ENCODE data around the gene MYO1G.
A peak's percentile ranks its signal among the peaks of the same experiment; 100 is the strongest.
"Not testable (repeated sequence)": the region's sequence is repeated elsewhere in the genome, so short reads cannot be mapped to it uniquely, and the experiment has no call there.

Gene MYO1G

DNA sequence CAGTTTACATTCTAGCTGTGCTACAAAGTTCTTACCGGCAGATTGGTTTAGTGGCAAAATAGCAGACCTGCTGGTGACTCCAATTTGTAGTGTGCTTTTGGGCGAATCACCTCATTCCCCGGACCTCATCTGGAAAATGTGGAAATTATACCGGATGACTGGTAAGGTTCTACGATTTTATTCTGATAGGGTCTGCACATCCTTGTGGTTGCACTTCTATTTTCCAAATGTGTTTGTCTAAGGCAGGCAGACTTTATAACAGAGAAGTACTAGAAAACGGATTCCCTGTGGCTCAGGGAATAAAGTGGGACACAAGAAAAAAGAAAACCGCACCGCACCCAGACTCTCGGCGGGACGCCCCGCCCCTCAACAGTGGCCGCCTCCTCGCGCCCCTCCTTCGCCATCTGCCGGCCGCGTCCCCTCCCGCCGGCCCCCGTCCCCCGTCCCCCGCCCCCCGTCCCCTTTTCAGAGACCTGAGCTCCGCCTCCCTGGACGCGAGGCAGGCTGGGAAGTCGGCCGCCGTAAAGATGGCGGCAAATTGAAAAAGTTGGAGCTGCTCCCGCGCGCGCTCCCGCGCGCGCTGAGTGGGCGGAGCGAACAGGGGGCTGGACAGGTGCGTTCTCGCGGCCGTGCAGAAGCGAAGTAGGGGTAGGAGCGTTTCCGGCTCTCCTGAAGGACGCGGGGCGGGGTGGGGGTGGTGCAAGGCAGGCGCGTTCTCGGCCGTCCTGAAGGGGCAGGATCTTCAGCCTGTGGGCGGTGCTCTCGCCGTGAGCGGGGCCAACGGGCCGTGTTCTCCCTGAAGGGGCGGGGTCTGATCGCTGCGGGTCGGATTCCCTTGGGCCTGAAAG lies 20.7 kb upstream of the MYO1G start:
- peak; percentile 97 for DNase-seq (ENCODE audit: low read depth)

DNA sequence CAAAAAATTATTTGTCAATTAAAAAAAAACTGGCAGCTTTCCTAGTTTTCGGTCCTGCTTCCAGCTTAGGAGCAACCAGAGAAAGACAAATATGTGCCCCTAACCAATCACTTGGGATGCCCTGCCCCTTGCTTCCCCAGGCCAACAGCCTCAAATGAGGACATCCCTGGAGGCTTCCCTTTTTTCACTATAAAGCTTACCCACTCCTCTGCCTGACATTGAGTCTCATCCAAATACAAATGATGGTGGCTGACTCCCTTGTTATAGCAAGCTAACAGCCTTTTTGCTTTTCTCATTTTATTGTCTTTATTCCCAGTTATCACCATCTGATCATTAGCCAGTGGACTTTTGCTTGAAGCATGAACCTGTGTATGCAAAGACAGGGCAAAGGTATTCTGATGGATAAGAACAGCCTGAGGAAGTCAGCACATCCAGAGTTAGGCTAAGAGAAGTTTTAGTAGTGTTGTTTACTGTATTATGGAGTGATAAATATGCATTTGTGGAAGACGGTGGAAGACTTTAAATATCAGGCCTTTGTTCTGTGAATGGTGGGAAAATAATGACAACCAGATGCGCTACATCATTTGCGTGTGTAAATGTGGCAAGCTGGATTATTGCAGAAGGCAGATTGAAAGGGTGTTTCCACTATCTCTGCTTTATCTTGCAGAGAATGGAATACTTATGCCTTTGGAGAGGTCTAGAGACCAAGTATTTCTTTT lies 19.5 kb upstream of the MYO1G start:
- DNase-seq (ENCODE audit: low read depth) = no peak

DNA sequence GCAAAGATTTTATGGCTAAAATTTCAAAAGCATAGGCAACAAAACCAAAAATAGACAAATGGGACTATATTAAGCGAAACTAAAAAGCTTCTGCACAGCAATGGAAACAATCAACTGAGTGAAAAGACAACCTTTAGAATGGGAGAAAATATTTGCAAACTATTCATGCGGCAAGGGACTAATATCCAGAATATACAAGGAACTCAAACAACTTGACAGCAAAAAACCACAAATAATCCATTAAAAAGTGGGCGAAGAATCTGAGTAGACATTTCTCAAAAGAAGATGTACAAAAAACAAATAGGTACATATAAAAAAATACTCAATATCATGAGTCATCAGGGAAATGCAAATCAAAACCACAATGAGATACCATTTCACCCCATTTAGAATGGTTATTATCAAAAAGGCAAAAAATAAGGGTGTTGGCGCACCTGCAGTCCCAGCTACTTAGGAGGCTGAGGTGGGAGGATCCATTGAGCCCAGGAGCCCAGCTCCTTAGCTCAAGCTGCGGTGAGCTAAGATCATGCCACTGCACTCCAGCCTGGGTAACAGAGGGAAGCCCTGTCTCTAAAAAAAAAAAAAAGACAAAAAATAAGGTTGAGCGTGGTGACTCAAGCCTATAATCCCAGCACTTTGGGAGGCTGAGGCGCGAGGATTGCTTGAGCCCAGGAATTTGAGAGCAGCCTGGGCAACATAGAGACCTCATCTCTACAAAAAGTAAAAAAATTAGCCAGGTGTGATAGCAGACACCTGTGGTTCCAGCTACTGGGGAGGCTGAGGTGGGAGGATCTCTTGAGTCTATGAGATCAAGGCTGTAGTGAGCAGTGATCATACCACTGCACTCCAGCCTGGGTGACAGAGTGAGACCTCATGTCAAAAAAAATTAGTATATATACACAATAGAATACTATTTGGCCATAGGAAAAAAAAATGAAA lies 17.0 kb upstream of the MYO1G start:
- DNase-seq (ENCODE audit: low read depth) = no peak

DNA sequence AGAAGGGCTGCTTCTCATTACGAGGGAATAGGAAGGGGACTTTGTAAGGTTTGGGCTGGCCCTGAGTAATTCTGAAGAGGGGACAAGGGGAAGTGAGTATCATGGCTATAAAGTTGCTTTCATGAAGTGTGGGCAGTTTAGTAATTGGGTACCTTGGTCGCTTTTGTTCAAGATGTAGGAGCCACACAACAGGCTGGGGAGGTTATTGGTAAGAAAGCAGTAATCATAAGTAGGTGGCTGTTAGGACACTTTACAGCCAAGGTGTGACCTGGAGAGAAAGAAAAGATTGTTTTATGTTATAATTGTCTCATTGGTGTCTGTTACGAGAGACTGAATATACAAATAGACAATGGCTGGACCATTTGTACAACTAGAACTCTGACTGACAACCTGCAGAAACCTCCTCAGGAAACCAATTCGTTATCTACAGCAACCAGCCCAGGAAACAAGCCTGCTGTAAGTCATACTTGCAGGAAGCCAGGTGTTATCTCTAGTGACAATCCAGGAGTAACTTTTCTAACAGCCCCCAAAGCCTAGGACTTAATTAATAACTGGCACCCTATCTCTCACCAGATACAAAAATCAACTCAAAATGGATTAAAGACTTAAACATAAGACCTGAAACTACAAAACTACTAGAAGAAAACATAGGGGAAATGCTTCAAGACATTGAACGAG lies 16.2 kb upstream of the MYO1G start:
- no peak for DNase-seq (ENCODE audit: low read depth)

GRCh38 chr7:44992004-44992795 lies 13.4 kb upstream of the MYO1G start:
- DNase-seq (ENCODE audit: low read depth) = not testable (repeated sequence)

DNA sequence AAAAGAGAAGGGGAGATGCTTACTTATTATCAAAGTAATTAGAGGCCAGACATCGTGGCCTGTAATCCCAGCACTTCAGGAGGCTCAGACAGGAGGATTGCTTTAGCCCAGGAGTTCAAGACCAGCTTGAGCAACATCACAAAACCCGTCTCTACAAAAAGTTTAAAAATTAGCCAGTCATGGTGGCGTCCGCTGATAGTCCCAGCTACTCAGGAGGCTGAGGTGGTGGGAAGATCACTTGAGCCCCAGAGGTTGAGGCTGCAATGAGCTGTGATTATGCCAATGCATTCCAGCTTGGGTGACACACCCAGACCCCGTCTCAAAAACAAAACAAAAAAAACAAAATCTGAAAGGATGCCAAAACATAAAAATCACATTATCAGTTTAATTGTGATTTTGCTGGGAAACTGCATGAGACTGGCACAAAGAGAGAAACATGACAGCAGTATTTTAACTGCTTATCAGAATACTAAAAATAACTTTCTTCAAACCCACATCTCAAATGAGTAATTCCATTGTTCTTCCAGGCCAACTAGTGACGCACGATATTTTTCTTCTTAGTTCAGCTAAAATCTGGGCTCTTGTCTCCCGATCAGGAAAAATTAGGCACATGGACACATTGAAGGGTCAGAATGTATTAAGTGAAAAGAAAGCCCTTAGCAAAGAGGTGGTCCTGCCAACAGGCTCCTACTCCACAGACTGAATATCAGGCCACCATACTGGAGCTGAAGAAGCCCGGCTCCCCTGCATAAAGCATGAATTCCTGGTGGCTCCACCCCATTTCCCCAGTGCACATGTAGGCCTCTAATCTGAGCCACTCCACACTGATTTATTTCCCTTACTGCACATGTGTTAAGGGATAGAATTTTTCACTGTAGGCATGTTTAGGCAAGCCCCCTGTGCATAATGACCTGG lies 11.6 kb upstream of the MYO1G start:
- no peak for DNase-seq (ENCODE audit: low read depth)

DNA sequence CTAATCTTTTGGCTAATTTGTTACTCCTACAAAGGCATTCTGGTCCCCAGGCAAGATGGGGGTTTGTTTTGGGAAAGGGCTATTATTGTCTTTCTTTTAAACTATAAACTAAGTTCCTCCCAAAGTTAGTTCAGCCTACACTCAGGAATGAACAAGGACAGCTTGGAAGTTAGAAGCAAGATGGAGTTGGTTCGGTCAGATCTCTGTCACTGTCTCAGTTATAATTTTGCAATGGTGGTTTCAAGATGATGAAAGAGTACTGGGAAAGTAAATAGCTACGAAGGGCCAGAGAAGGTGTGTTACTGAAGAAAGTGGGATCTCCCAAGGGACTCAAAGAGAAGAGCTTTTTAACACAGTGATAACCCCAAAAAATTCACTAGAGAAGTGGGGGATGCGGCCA lies 10.3 kb upstream of the MYO1G start:
- DNase-seq (ENCODE audit: low read depth) = no peak

DNA sequence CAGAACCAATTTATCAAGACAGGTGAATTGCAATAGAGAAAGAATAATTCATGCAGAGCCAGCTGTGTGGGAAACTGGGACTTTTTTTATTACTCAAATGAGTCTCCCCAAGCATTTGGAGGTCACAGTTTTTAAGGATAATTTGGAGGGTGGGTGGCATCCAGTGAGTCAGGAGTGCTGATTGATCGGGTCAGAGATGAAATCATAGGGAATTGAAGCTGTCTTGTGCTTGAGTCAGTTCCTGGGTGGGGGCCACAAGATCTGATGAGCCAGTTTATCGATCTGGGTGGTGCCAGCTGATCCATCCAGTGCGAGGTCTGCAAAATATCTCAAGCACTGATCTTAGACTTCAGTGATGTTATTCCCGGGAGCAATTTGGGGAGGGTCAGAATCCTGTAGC lies 9.9 kb upstream of the MYO1G start:
- DNase-seq (ENCODE audit: low read depth) = no peak

GRCh38 chr7:44987996-44988395 lies 9.2 kb upstream of the MYO1G start:
- no peak for DNase-seq (ENCODE audit: low read depth)

DNA sequence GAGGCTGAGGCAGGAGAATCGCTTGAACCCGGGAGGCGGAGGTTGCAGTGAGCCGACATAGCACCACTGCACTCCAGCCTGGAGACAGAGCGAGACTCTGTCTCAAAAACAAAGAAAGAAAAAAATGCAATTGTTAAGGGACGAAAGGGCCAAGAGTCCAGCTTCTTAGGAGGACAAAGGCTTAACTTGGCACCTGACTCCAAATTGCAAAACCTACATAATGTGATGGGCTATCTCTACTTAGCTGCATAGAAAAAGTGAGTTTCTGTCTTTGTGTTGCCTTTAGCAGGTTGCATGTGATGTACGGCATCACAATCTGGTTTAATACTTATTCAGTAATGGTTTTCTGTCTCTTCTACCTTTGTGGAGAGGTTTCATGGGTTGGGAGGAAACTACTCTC lies 8.6 kb upstream of the MYO1G start:
- DNase-seq (ENCODE audit: low read depth) = no peak

DNA sequence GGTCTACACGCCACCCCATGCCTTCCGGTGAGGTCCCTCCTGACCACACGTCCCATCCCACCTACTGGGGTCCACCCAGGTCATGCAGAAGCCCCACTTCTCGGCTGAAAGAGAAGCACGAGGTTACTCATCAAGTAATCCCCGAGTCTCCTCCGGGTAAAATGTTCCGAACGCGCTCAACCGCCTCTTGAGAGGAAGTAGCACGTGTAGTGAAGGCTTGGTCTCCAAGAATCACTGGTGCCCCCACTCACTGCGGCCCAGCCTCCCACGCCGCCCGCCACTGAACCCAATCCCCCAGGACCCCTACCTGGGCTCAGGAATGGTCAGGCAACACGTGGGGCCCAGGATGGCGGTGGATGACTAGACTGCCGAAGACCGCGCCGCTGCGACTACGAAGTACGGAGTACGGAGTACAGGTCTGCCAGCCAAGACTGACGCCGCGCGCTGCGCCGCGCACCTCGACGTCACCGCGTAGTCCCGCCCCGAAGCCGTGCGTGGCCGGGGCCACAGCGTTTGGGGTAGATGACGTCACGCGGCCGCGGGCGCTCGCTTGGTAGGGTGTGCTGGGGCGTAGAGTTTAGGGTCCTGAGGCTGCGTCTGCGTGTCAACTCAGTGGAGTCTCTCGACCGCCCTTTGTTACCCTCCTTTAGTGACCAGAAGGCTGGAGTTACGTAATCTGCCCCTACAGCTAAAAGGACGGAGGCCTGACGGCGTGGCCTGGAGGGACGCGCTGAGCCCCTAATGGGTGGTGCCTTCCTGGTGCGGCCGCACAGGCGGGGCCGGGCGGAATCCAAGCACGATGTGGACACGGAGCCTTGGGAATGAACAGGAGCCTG lies 7.6 kb upstream of the MYO1G start:
- peak; percentile 90 for DNase-seq (ENCODE audit: low read depth)

DNA sequence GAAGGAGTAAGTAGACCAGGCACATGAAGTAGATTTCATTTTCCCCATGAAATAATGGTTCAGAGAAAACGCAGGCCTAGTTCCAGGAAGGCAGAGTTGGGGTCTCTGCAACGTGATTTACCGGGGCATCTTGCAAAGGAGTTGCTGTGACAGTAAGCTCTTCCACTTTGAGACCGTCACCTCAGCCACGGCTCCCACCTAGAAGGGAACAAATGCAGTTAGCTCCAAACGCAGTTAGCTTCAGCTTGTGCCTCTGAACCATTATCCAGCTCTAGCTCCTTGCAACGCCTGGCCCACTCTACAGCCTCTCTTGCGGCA lies 7.0 kb upstream of the MYO1G start:
- DNase-seq (ENCODE audit: low read depth) = no peak

- no peak for DNase-seq (ENCODE audit: low read depth)
These were observed 6.3 kb upstream of the MYO1G start for GRCh38 chr7:44985033-44985695.

- DNase-seq (ENCODE audit: low read depth) = no peak
These were observed 5.6 kb upstream of the MYO1G start for GRCh38 chr7:44984478-44984758.

DNA sequence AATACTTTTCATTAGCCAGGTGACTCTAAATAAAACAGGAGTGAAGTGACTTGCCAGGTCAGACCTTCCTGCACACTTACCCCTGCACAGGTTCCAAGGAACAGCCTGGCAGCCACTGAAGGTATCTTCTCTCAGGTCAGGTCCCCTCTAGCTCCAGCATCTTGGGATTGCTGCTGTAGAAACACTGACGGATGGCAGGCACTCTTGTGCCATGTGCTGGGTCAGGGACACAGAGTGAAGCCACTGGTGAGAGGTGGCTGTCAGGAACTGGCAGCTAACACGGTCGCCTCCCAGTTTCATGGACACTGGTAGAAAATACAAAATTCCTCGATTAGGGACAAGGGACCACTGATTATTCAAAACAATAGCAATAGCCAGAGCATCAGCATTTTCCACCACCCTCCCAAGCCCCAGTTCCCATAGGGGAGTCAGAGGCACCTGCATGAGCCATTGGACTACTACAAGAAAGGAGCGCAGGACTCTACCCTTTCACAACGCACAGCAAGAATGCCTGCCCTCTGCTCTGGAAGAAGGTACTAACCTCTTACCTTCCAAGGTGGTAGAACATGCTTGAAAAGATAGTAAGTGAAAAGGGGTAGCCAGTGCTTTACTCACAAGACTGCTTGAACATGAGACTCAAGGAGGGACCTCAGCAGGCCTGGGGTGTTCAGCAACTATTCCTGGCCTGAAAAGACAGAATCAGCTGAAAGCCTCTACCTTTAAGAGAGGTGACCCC lies 5.1 kb upstream of the MYO1G start:
- DNase-seq (ENCODE audit: low read depth) = no peak

DNA sequence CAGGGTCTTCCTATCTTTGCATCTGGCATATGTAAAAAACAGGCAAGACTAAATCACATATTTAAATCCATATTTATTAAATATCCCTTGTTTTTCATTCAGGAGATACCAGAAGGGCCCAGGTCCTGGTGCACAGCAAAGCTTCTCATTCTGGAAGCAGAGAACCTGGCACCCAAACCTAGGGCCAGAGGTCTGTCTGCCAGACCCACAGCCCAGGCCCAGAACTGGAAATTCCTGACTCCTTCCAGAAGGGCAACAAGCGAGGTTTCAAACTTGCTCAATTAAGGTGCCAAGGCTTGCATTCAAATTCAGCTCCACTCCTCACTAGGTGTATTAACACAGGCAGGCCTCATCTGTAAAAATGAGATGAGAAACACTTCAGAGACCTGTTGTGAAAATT lies 4.2 kb upstream of the MYO1G start:
- DNase-seq (ENCODE audit: low read depth) = no peak

- no peak for DNase-seq (ENCODE audit: low read depth)
These were observed 3.7 kb upstream of the MYO1G start for GRCh38 chr7:44982535-44982923.

GRCh38 chr7:44981035-44981706 lies 2.4 kb upstream of the MYO1G start:
- DNase-seq (ENCODE audit: low read depth) = no peak

Measured in stimulated activated CD8-positive, alpha-beta memory T cell treated with anti-CD3 and anti-CD28 coated beads, Interleukin-15, amount 100 ng/mL, for 1 hour (primary cell).